Measurements from ENCODE around the gene DIS3L2. TPM values are rescaled to one million over a fixed set of nuclear protein-coding genes. Genes with fewer than 3 reads are reported as not detected.

The DIS3L2 gene
- total and polyA plus RNA-seq, 2 experiments from 2014 or later = 15.2 to 25.3 TPM

GRCh38 chr2:232280341-232280740 is 318.8 kb downstream of the DIS3L2 start:
- ATAC-seq = no peak
- peaks cover 18% of the 10 kb centered on the region for H3K4me1 ChIP-seq (ENCODE audit: insufficient read depth)
- no peaks in the 10 kb centered on the region for H3K9me2 ChIP-seq (ENCODE audit: insufficient read depth)
- no peak overlapping the region for H2AFZ ChIP-seq
- H3K4me2 ChIP-seq = no peak overlapping the region
- no peaks in the 10 kb centered on the region for H3K79me2 ChIP-seq (replicated peaks; ENCODE audit: insufficient read depth)
- no peak for DNase-seq (ENCODE audit: low spot score)
- Mint-ChIP-seq H3K4me1 (peaks cover 14% of the 10 kb centered on the region), H3K9me3 (0 out of 3 replicates have a peak, but pooled peaks cover 3% of the 10 kb centered on the region), H3K4me3 (no peak overlapping the region), H3K27ac (no peak overlapping the region), H3K36me3 (ENCODE audit: low read depth) (peaks cover 3% of the 10 kb centered on the region; the same call in 1 of the 3 replicates), H3K27me3 (ENCODE audit: insufficient read depth, low read depth, poor library complexity) (peaks cover 3% of the 10 kb centered on the region)
- H3K36me3 ChIP-seq (ENCODE audit: insufficient read depth) = no peaks in the 10 kb centered on the region
- TF ChIP-seq ZNF462 (CRISPR knock-in tag; IDR thresholded peaks at IDR 0.05) (no peak), CREB1 (CRISPR knock-in tag; IDR thresholded peaks at IDR 0.05; ENCODE audit: low read depth) (no peak), ZNF331 (CRISPR knock-in tag; IDR thresholded peaks at IDR 0.05; ENCODE audit: low read depth) (no peak), REST (IDR thresholded peaks at IDR 0.05; ENCODE audit: unreplicated experiment) (no peak)
- H3K4me3 ChIP-seq = no peak overlapping the region
- H4K20me1 ChIP-seq (replicated peaks; ENCODE audit: insufficient read depth) = no peaks in the 10 kb centered on the region
- H3K27me3 ChIP-seq (ENCODE audit: insufficient read depth) = no peaks in the 10 kb centered on the region
- no peaks in the 10 kb centered on the region for H3F3A ChIP-seq (replicated peaks; ENCODE audit: low read depth)
- no peak overlapping the region for H3K27ac ChIP-seq (ENCODE audit: low read depth)
